Measurements from ENCODE around the gene AGMO. TPM values are rescaled to one million over a fixed set of nuclear protein-coding genes. Genes with fewer than 3 reads are reported as not detected.
"Not testable (repeated sequence)": the region's sequence is repeated elsewhere in the genome, so short reads cannot be mapped to it uniquely, and the experiment has no call there.

Gene AGMO
- total and polyA plus RNA-seq, 2 donors (not counting 1 experiment from before 2014, with no cell fraction given), result not detected

DNA sequence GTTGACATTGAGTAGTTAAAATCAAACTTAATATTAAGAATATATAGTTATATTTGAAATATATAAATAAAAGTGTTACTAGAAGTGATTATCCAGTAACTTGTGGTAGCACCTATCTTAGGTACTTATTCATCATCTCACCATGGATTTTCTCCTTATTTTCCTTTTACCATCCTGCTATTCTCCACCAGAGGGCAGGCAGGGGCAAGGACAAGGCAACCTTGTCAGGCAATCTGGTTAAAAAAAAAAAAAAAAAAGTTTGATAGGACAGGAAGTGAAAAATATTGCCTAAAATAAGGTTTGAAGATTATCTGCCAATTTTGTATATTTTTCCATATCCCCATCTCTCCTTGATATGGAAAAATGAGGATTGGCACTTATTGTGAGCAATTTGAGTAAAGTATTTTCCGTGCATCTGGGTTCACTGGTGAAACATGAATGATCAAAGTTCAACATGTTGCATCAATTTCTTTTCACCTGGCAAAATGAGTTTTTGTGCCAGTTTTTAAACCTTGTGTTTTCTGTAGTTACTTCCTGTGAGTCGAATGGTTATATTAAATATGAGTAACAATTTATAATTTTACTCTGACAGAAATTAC is 256.7 kb downstream of the AGMO start:
- no peaks in the 10 kb centered on the region for H3K27me3 Mint-ChIP-seq
- H3K36me3 ChIP-seq (replicated peaks in 1 of 2; ENCODE audit: control extremely low read depth in 1 of 2, control insufficient read depth in 1 of 2, extremely low read depth in 1 of 2, insufficient read depth in 2 of 2, low read length in 1 of 2), result no peaks in the 10 kb centered on the region
- no peak overlapping the region for H3K4me3 ChIP-seq (ENCODE audit: control extremely low read depth in 1 of 5, extremely low read depth in 1 of 5, insufficient read depth in 1 of 5, low read depth in 2 of 5, low read length in 4 of 5)
- no peak overlapping the region for H3K27ac ChIP-seq (ENCODE audit: low read length in 2 of 2)
- no peaks in the 10 kb centered on the region for H3K4me1 Mint-ChIP-seq
- no peaks in the 10 kb centered on the region for H3K79me2 ChIP-seq (ENCODE audit: control insufficient read depth, insufficient read depth, low read length)
- H3K4me2 ChIP-seq (replicated peaks; ENCODE audit: low read depth, low read length, poor library complexity, severe bottlenecking), result no peak overlapping the region
- no peaks in the 10 kb centered on the region for H3K9me3 Mint-ChIP-seq (ENCODE audit: insufficient read depth)
- ATAC-seq (ENCODE audit: low read depth), result no peak
- H3K9me3 ChIP-seq (ENCODE audit: control extremely low read depth in 1 of 3, control insufficient read depth in 2 of 3, insufficient read depth in 1 of 3, low read length in 2 of 3), result no peaks in the 10 kb centered on the region
- no peaks in the 10 kb centered on the region for H3K27me3 ChIP-seq (replicated peaks in 1 of 4; ENCODE audit: control extremely low read depth in 1 of 4, control insufficient read depth in 3 of 4, insufficient read depth in 4 of 4, low read length in 3 of 4)
- H2AFZ ChIP-seq (ENCODE audit: insufficient read depth, low read depth, low read length, poor library complexity, severe bottlenecking), result no peak overlapping the region
- no CpG with 5 or more reads among the region's 2 CpGs for WGBS (ENCODE audit: insufficient coverage)
- H4K20me1 ChIP-seq (ENCODE audit: control insufficient read depth, insufficient read depth, low read length, poor library complexity, severe bottlenecking), result no peaks in the 10 kb centered on the region
- H3K4me3 Mint-ChIP-seq, result no peak overlapping the region
- H3K4me1 ChIP-seq (ENCODE audit: control insufficient read depth in 2 of 2, insufficient read depth in 2 of 2, low read length in 2 of 2), result no peaks in the 10 kb centered on the region
- no peak overlapping the region for H3K9ac ChIP-seq (ENCODE audit: low read length)
- intact Hi-C loops (cut with micrococcal nuclease), result no loop called here
- no peak overlapping the region for H3K27ac Mint-ChIP-seq
- no peak for DNase-seq
- POLR2A ChIA-PET, result no interaction called here
- CTCF ChIA-PET, result no interaction called here
- TF ChIP-seq EZH2 (IDR thresholded peaks at IDR 0.05; ENCODE audit: borderline replicate concordance, insufficient read depth, low read depth, low read length, poor library complexity, severe bottlenecking), result no peak
- TF ChIP-seq, protein P1, sequence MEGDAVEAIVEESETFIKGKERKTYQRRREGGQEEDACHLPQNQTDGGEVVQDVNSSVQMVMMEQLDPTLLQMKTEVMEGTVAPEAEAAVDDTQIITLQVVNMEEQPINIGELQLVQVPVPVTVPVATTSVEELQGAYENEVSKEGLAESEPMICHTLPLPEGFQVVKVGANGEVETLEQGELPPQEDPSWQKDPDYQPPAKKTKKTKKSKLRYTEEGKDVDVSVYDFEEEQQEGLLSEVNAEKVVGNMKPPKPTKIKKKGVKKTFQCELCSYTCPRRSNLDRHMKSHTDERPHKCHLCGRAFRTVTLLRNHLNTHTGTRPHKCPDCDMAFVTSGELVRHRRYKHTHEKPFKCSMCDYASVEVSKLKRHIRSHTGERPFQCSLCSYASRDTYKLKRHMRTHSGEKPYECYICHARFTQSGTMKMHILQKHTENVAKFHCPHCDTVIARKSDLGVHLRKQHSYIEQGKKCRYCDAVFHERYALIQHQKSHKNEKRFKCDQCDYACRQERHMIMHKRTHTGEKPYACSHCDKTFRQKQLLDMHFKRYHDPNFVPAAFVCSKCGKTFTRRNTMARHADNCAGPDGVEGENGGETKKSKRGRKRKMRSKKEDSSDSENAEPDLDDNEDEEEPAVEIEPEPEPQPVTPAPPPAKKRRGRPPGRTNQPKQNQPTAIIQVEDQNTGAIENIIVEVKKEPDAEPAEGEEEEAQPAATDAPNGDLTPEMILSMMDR (IDR thresholded peaks at IDR 0.05), result no peak

DNA sequence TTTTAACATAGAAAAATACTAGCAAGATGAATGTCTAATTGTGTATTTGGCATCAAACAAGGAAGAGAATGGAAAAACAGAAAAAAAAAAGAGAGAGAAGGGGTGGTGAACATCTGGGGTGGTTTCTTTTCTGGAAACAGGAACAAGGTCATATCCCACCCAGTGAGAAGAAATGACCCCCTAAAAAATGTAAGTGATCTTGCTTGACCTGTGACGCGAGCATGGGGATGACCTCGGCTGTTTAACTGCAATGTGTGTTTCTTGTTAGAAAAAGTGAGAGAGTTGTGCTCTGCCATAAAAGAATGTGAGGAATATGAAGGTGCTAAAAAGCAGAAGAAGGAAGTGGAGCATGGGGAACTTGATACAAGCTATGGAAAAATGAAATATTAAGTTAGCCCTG is 258.5 kb downstream of the AGMO start:
- Histone ChIP-seq H3K27me3 (replicated peaks in 1 of 4; ENCODE audit: control extremely low read depth in 1 of 4, control insufficient read depth in 3 of 4, insufficient read depth in 4 of 4, low read length in 3 of 4) (no peaks in the 10 kb centered on the region), H4K20me1 (ENCODE audit: control insufficient read depth, insufficient read depth, low read length, poor library complexity, severe bottlenecking) (no peaks in the 10 kb centered on the region), H3K4me3 (ENCODE audit: control extremely low read depth in 1 of 5, extremely low read depth in 1 of 5, insufficient read depth in 1 of 5, low read depth in 2 of 5, low read length in 4 of 5) (no peak overlapping the region), H3K36me3 (replicated peaks in 1 of 2; ENCODE audit: control extremely low read depth in 1 of 2, control insufficient read depth in 1 of 2, extremely low read depth in 1 of 2, insufficient read depth in 2 of 2, low read length in 1 of 2) (no peaks in the 10 kb centered on the region), H3K27ac (ENCODE audit: low read length in 2 of 2) (no peak overlapping the region), H3K79me2 (ENCODE audit: control insufficient read depth, insufficient read depth, low read length) (no peaks in the 10 kb centered on the region), H3K4me2 (replicated peaks; ENCODE audit: low read depth, low read length, poor library complexity, severe bottlenecking) (no peak overlapping the region), H3K9me3 (ENCODE audit: control extremely low read depth in 1 of 3, control insufficient read depth in 2 of 3, insufficient read depth in 1 of 3, low read length in 2 of 3) (no peaks in the 10 kb centered on the region), H2AFZ (ENCODE audit: insufficient read depth, low read depth, low read length, poor library complexity, severe bottlenecking) (no peak overlapping the region), H3K9ac (ENCODE audit: low read length) (no peak overlapping the region), H3K4me1 (ENCODE audit: control insufficient read depth in 2 of 2, insufficient read depth in 2 of 2, low read length in 2 of 2) (no peaks in the 10 kb centered on the region)
- TF ChIP-seq, protein P1 (IDR thresholded peaks at IDR 0.05), result no peak
- no peak for TF ChIP-seq EZH2 (IDR thresholded peaks at IDR 0.05; ENCODE audit: borderline replicate concordance, insufficient read depth, low read depth, low read length, poor library complexity, severe bottlenecking)
- ChIA-PET POLR2A (no interaction called here), CTCF (no interaction called here)
- H3K4me3 Mint-ChIP-seq, result no peak overlapping the region
- no peak overlapping the region for H3K27ac Mint-ChIP-seq
- H3K27me3 Mint-ChIP-seq, result no peaks in the 10 kb centered on the region
- no peaks in the 10 kb centered on the region for H3K4me1 Mint-ChIP-seq
- ATAC-seq (ENCODE audit: low read depth), result no peak
- 96% methylated on average over 3 of the region's 3 CpGs for WGBS (ENCODE audit: insufficient coverage)
- DNase-seq, result no peak
- no peaks in the 10 kb centered on the region for H3K9me3 Mint-ChIP-seq (ENCODE audit: insufficient read depth)
- intact Hi-C loops (cut with micrococcal nuclease), result no loop called here

DNA sequence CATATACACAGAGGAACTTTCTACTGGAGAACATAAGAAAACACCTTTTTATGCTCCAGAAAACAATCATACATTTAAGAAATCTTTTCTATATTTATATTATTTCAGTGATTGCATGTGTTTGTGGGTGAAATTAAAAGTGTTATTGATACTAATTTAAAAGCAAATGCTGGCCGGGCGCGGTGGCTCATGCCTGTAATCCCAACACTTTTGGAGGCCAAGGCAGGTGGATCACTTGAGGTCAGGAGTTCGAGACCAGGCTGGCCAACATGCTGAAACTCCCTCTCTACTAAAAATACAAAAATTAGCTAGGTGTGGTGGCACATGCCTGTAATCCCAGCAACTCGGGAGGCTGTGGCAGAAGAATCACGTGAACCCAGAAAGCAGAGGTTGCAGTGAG is 260.8 kb downstream of the AGMO start:
- intact Hi-C loops (cut with micrococcal nuclease); H3K4me2 ChIP-seq (replicated peaks; ENCODE audit: low read depth, low read length, poor library complexity, severe bottlenecking); H3K9me3 ChIP-seq (ENCODE audit: control extremely low read depth in 1 of 3, control insufficient read depth in 2 of 3, insufficient read depth in 1 of 3, low read length in 2 of 3); H3K27me3 ChIP-seq (replicated peaks in 1 of 4; ENCODE audit: control extremely low read depth in 1 of 4, control insufficient read depth in 3 of 4, insufficient read depth in 4 of 4, low read length in 3 of 4); H3K4me3 Mint-ChIP-seq; ATAC-seq (ENCODE audit: low read depth); H2AFZ ChIP-seq (ENCODE audit: insufficient read depth, low read depth, low read length, poor library complexity, severe bottlenecking); H3K27me3 Mint-ChIP-seq; H3K4me1 ChIP-seq (ENCODE audit: control insufficient read depth in 2 of 2, insufficient read depth in 2 of 2, low read length in 2 of 2); H3K27ac Mint-ChIP-seq; H3K4me3 ChIP-seq (ENCODE audit: control extremely low read depth in 1 of 5, extremely low read depth in 1 of 5, insufficient read depth in 1 of 5, low read depth in 2 of 5, low read length in 4 of 5); CTCF ChIA-PET; H3K4me1 Mint-ChIP-seq; H3K9me3 Mint-ChIP-seq (ENCODE audit: insufficient read depth); DNase-seq; H3K36me3 ChIP-seq (replicated peaks in 1 of 2; ENCODE audit: control extremely low read depth in 1 of 2, control insufficient read depth in 1 of 2, extremely low read depth in 1 of 2, insufficient read depth in 2 of 2, low read length in 1 of 2); H3K27ac ChIP-seq (ENCODE audit: low read length in 2 of 2); H3K9ac ChIP-seq (ENCODE audit: low read length); H4K20me1 ChIP-seq (ENCODE audit: control insufficient read depth, insufficient read depth, low read length, poor library complexity, severe bottlenecking); POLR2A ChIA-PET; H3K79me2 ChIP-seq (ENCODE audit: control insufficient read depth, insufficient read depth, low read length): not testable (repeated sequence)
- WGBS (ENCODE audit: insufficient coverage), result 86% methylated on average over 2 of the region's 6 CpGs

All from B cell (primary cell).